Trophoblast cell (in vitro differentiated cells and primary cell): ENCODE results near the gene RBM33.

ENCODE experiments used
- DNase-seq, 2 donors: peaks; one replicate each; pipeline ENCODE4 v3.0.0-alpha.2; 2016
- H2AFZ ChIP-seq: 2 replicates; pipeline ENCODE4 v1.6.1; 2013; ENCODE audit warnings: low read length, moderate library complexity, mild to moderate bottlenecking; ENCODE audit not compliant: insufficient read depth, poor library complexity
- H2AK5ac ChIP-seq: 2 replicates; pipeline ENCODE4 v1.6.1; 2013; ENCODE audit warnings: mild to moderate bottlenecking, low read length
- H2BK120ac ChIP-seq: 2 replicates; pipeline ENCODE4 v1.6.1; 2013; ENCODE audit warnings: low read length, mild to moderate bottlenecking, moderate library complexity; ENCODE audit not compliant: insufficient read depth, poor library complexity
- H2BK12ac ChIP-seq: 2 replicates; pipeline ENCODE4 v1.6.1; 2013; ENCODE audit warnings: mild to moderate bottlenecking, low read length, moderate library complexity
- H2BK5ac ChIP-seq: 2 replicates; pipeline ENCODE4 v1.6.1; 2013; ENCODE audit warnings: low read length, low read depth, moderate library complexity, mild to moderate bottlenecking; ENCODE audit not compliant: poor library complexity
- H3K14ac ChIP-seq: 2 replicates; pipeline ENCODE4 v1.6.1; 2013; ENCODE audit warnings: mild to moderate bottlenecking, low read length
- H3K18ac ChIP-seq: 2 replicates; pipeline ENCODE4 v1.6.1; 2013; ENCODE audit warnings: mild to moderate bottlenecking, low read length
- H3K23ac ChIP-seq: 2 replicates; pipeline ENCODE4 v1.6.1; 2013; ENCODE audit warnings: low read length
- H3K27ac ChIP-seq: 2 replicates; pipeline ENCODE4 v1.5.1; 2013; ENCODE audit warnings: low read depth, mild to moderate bottlenecking, inconsistent platforms, low read length, moderate library complexity
- H3K27me3 ChIP-seq: 2 replicates; pipeline ENCODE4 v1.6.1; 2013; ENCODE audit warnings: inconsistent platforms, mild to moderate bottlenecking, low read length, moderate library complexity; ENCODE audit not compliant: insufficient read depth
- H3K36me3 ChIP-seq, 2 experiments: 1 replicate in 1 of 2; 2 replicates in 1 of 2; pipeline ENCODE4 v1.6.1; 2013; ENCODE audit warnings: low read length in 2 of 2, mild to moderate bottlenecking in 2 of 2, moderate library complexity in 1 of 2; ENCODE audit not compliant: insufficient read depth in 2 of 2, control insufficient read depth in 1 of 2
- H3K4ac ChIP-seq: 2 replicates; pipeline ENCODE4 v1.6.1; 2013; ENCODE audit warnings: low read depth, mild to moderate bottlenecking, low read length, moderate library complexity
- H3K4me1 ChIP-seq, 2 experiments: 1 replicate in 1 of 2; 2 replicates in 1 of 2; pipeline ENCODE4 v1.6.1; 2013; ENCODE audit warnings: low read length in 2 of 2, mild to moderate bottlenecking in 2 of 2, moderate library complexity in 1 of 2; ENCODE audit not compliant: insufficient read depth in 2 of 2, control insufficient read depth in 1 of 2
- H3K4me2 ChIP-seq: 2 replicates; pipeline ENCODE4 v1.6.1; 2013; ENCODE audit warnings: inconsistent platforms, mild to moderate bottlenecking, low read length, moderate library complexity
- H3K4me3 ChIP-seq: 2 replicates; pipeline ENCODE4 v1.5.1; 2013; ENCODE audit warnings: mild to moderate bottlenecking, low read depth, low read length, inconsistent platforms
- H3K79me1 ChIP-seq: one replicate; pipeline ENCODE4 v1.6.1; 2013; ENCODE audit warnings: low read length
- H3K79me2 ChIP-seq: 2 replicates; pipeline ENCODE4 v1.6.1; 2013; ENCODE audit warnings: low read length, mild to moderate bottlenecking; ENCODE audit not compliant: control insufficient read depth, insufficient read depth, poor library complexity
- H3K9ac ChIP-seq: 2 replicates; pipeline ENCODE4 v1.6.1; 2013; ENCODE audit warnings: mild to moderate bottlenecking, low read length
- H3K9me3 ChIP-seq: 2 replicates; pipeline ENCODE4 v1.6.1; 2013; ENCODE audit warnings: low read depth, mild to moderate bottlenecking, control low read depth, inconsistent platforms, low read length; ENCODE audit not compliant: insufficient read depth
- H4K12ac ChIP-seq: 2 replicates; pipeline ENCODE4 v1.6.1; 2013; ENCODE audit warnings: low read depth, mild to moderate bottlenecking, low read length, moderate library complexity
- H4K8ac ChIP-seq: 2 replicates; pipeline ENCODE4 v1.6.1; 2013; ENCODE audit warnings: low read depth, mild to moderate bottlenecking, low read length, moderate library complexity
- H4K91ac ChIP-seq: one replicate; pipeline ENCODE4 v1.6.1; 2013; ENCODE audit warnings: low read depth, mild to moderate bottlenecking, low read length, moderate library complexity
- whole genome bisulfite sequencing: extraction: QIAGEN DNeasy Blood & Tissue Kit; methylation state at CpG from one replicate; pipeline ENCODE4 v1.1.7; 2013; ENCODE audit warnings: missing lambda C conversion rate; ENCODE audit not compliant: insufficient read length, insufficient coverage; ENCODE audit errors: extremely low coverage; 5-methylcytosine and 5-hydroxymethylcytosine counted together

Gene RBM33

GRCh38 chr7:155625557-155625956 lies 18.9 kb upstream of the RBM33 start:
- Histone ChIP-seq H2AK5ac (no peak overlapping the region), H3K79me2 (no peaks in the 10 kb centered on the region), H2BK5ac (no peak overlapping the region), H3K14ac (no peak overlapping the region), H3K9ac (no peak overlapping the region), H3K79me1 (no peaks in the 10 kb centered on the region), H3K4me2 (no peak overlapping the region), H2BK120ac (no peak overlapping the region), H3K4ac (no peak overlapping the region), H3K4me3 (no peak overlapping the region), H3K27ac (no peak overlapping the region), H4K12ac (no peak overlapping the region), H3K23ac (no peak overlapping the region), H3K27me3 (no peaks in the 10 kb centered on the region), H2AFZ (no peak overlapping the region), H4K8ac (no peak overlapping the region), H3K36me3 (no peaks in the 10 kb centered on the region), H4K91ac (no peak overlapping the region), H3K18ac (no peak overlapping the region), H2BK12ac (no peak overlapping the region), H3K9me3 (no peaks in the 10 kb centered on the region), H3K4me1 (no peaks in the 10 kb centered on the region)
- no peak for DNase-seq
- no CpG with 5 or more reads among the region's 4 CpGs for WGBS

DNA sequence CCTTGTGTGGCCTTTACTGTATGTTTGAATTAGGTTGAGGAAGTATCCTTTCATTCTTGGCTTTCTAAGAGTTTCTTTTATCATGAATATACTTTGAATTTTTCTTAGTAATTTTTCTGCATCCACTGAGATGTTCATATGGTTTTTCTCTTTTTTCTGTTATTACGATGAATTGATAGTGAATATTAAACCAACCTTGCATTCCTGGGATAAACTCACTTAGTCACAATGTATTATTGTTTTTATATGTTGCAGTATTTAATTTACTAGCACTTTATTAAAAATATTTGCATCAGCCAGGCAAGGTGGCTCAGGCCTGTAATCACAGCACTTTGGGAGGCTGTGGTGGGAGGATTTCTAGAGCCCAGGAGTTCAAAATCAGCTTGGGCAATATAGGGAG lies 15.3 kb upstream of the RBM33 start:
- Histone ChIP-seq H3K79me2 (no peaks in the 10 kb centered on the region), H3K18ac (no peak overlapping the region), H3K36me3 (no peaks in the 10 kb centered on the region), H3K4me3 (no peak overlapping the region), H4K91ac (no peak overlapping the region), H3K23ac (no peak overlapping the region), H3K9ac (no peak overlapping the region), H4K12ac (no peak overlapping the region), H3K4me2 (no peak overlapping the region), H3K4ac (no peak overlapping the region), H2BK120ac (no peak overlapping the region), H3K79me1 (no peaks in the 10 kb centered on the region), H2BK5ac (no peak overlapping the region), H3K27ac (no peak overlapping the region), H2AK5ac (no peak overlapping the region), H2BK12ac (no peak overlapping the region), H4K8ac (no peak overlapping the region), H3K14ac (no peak overlapping the region), H3K9me3 (no peaks in the 10 kb centered on the region), H2AFZ (no peak overlapping the region), H3K27me3 (no peaks in the 10 kb centered on the region), H3K4me1 (no peaks in the 10 kb centered on the region)
- no CpG with 5 or more reads among the region's 1 CpG for WGBS
- no peak for DNase-seq

- Histone ChIP-seq H2BK12ac (no peak overlapping the region), H2BK120ac (no peak overlapping the region), H2AK5ac (no peak overlapping the region), H3K4me2 (no peak overlapping the region), H3K4ac (no peak overlapping the region), H3K23ac (no peak overlapping the region), H3K14ac (no peak overlapping the region), H4K12ac (no peak overlapping the region), H2AFZ (no peak overlapping the region), H4K8ac (no peak overlapping the region), H4K91ac (no peak overlapping the region), H3K79me1 (no peaks in the 10 kb centered on the region), H2BK5ac (no peak overlapping the region), H3K9me3 (no peaks in the 10 kb centered on the region), H3K27me3 (no peaks in the 10 kb centered on the region), H3K36me3 (no peaks in the 10 kb centered on the region), H3K4me1 (no peaks in the 10 kb centered on the region), H3K9ac (no peak overlapping the region), H3K27ac (no peak overlapping the region), H3K18ac (no peak overlapping the region), H3K79me2 (no peaks in the 10 kb centered on the region), H3K4me3 (no peak overlapping the region)
- WGBS, result no CpG with 5 or more reads among the region's 3 CpGs
- DNase-seq, result no peak
Measured at GRCh38 chr7:155631155-155631554, 13.3 kb upstream of the RBM33 start.

GRCh38 chr7:155635817-155636216 lies 8.6 kb upstream of the RBM33 start:
- H4K8ac ChIP-seq, result no peak overlapping the region
- no peaks in the 10 kb centered on the region for H3K4me1 ChIP-seq
- no peaks in the 10 kb centered on the region for H3K79me2 ChIP-seq
- peaks cover 4% of the 10 kb centered on the region in 2 experiments for H3K36me3 ChIP-seq
- H3K27me3 ChIP-seq, result no peaks in the 10 kb centered on the region
- no CpG with 5 or more reads among the region's 3 CpGs for WGBS
- no peak overlapping the region for H3K23ac ChIP-seq
- no peak overlapping the region for H3K18ac ChIP-seq
- no peak overlapping the region for H4K91ac ChIP-seq
- H2AFZ ChIP-seq, result no peak overlapping the region
- no peak overlapping the region for H3K4ac ChIP-seq
- no peak overlapping the region for H2AK5ac ChIP-seq
- H3K4me3 ChIP-seq, result no peak overlapping the region
- H2BK120ac ChIP-seq, result no peak overlapping the region
- H2BK12ac ChIP-seq, result no peak overlapping the region
- no peaks in the 10 kb centered on the region for H3K79me1 ChIP-seq
- no peak overlapping the region for H3K14ac ChIP-seq
- H3K4me2 ChIP-seq, result no peak overlapping the region
- no peak overlapping the region for H3K9ac ChIP-seq
- peak in 1 of 2 donors; percentile 55 for DNase-seq
- H4K12ac ChIP-seq, result no peak overlapping the region
- peaks cover 4% of the 10 kb centered on the region for H3K9me3 ChIP-seq
- no peak overlapping the region for H3K27ac ChIP-seq
- H2BK5ac ChIP-seq, result no peak overlapping the region
